LNCaP clone FGC (cell line): ENCODE measurements around the gene WAC.
"Not testable (repeated sequence)": the region's sequence is repeated elsewhere in the genome, so short reads cannot be mapped to it uniquely, and the experiment has no call there.

Experiments
- DNase-seq: peaks from one replicate; pipeline ENCODE4 v3.0.0-alpha.2; 2011; ENCODE audit warnings: low read depth
- H3K4me3 ChIP-seq: 2 replicates; pipeline ENCODE4 v1.5.1; 2011; ENCODE audit warnings: mild to moderate bottlenecking, low read depth, low read length, control low read depth
- CTCF ChIP-seq: IDR thresholded peaks from 2 replicates; pipeline ENCODE4 v1.5.1; 2012; ENCODE audit warnings: mild to moderate bottlenecking; ENCODE audit not compliant: control insufficient read depth, insufficient read depth; ENCODE audit errors: extremely low read depth

WAC gene

GRCh38 chr10:28532337-28533185 is at the start of gene WAC:
TSS of gene WAC (plus strand) at chr10:28533118. CDS start at chr10:28533580, 462 bp downstream.
- peak; percentile 79 for DNase-seq
- H3K4me3 ChIP-seq: peak within 1 kb of the TSS; percentile 88
- TF ChIP-seq CTCF: 0 out of 2 replicates have a peak, but pooled peaks have one; percentile 8

GRCh38 chr10:28489206-28489605 is 43.7 kb upstream of the WAC start:
- no peak overlapping the region for H3K4me3 ChIP-seq
- DNase-seq: no peak
- TF ChIP-seq CTCF: no peak

GRCh38 chr10:28490256-28490865 is 42.6 kb upstream of the WAC start:
- DNase-seq, H3K4me3 ChIP-seq: not testable (repeated sequence)

- no peak for TF ChIP-seq CTCF
- DNase-seq: no peak
- H3K4me3 ChIP-seq: no peak overlapping the region
Measured at GRCh38 chr10:28492116-28492920, 40.6 kb upstream of the WAC start.

GRCh38 chr10:28494420-28494819 is 38.5 kb upstream of the WAC start:
- no peak overlapping the region for H3K4me3 ChIP-seq
- no peak for DNase-seq
- no peak for TF ChIP-seq CTCF

- H3K4me3 ChIP-seq: no peak overlapping the region
- no peak for DNase-seq
- no peak for TF ChIP-seq CTCF
Measured at GRCh38 chr10:28495084-28495483, 37.8 kb upstream of the WAC start.

GRCh38 chr10:28496017-28496416 is 36.9 kb upstream of the WAC start:
- TF ChIP-seq CTCF: 0 out of 2 replicates have a peak, but pooled peaks have one; percentile 9
- DNase-seq: peak; percentile 38
- no peak overlapping the region for H3K4me3 ChIP-seq
